Fibroblast of lung (primary cell): Measurements from ENCODE around the gene SLC1A7. TPM values are rescaled to one million over a fixed set of nuclear protein-coding genes. Genes with fewer than 3 reads are reported as not detected.

Experiments
- DNase-seq, 2 donors: peaks; one replicate each; pipeline versions ENCODE4 v3.0.0 to v3.0.0-alpha.2; 2010; ENCODE audit warnings: low read depth in 2 of 2
- H2AFZ ChIP-seq: 2 replicates; pipeline ENCODE4 v1.5.1; 2012; ENCODE audit warnings: low read length, control low read depth, inconsistent platforms
- H3K27ac ChIP-seq: 2 replicates; pipeline ENCODE4 v1.5.1; 2011; ENCODE audit warnings: low read length, control low read depth; ENCODE audit not compliant: insufficient read depth
- H3K27me3 ChIP-seq: 2 replicates; pipeline ENCODE4 v1.5.1; 2011; ENCODE audit warnings: mild to moderate bottlenecking, low read length; ENCODE audit not compliant: control insufficient read depth, insufficient read depth
- H3K36me3 ChIP-seq: 2 replicates; pipeline ENCODE4 v1.5.1; 2011; ENCODE audit warnings: low read length; ENCODE audit not compliant: control insufficient read depth, insufficient read depth
- H3K4me1 ChIP-seq: 2 replicates; pipeline ENCODE4 v1.5.1; 2011; ENCODE audit warnings: low read length; ENCODE audit not compliant: control insufficient read depth, insufficient read depth; ENCODE audit errors: extremely low read depth
- H3K4me2 ChIP-seq: 2 replicates; pipeline ENCODE4 v1.5.1; 2011; ENCODE audit warnings: low read length, control low read depth; ENCODE audit not compliant: insufficient read depth; ENCODE audit errors: extremely low read depth
- H3K4me3 ChIP-seq, 4 experiments: fragments of 200-600 bp in 1 of 4; sonication (generic) in 1 of 4; replicated peaks in 1 of 4; 2 replicates each; pipeline ENCODE4 v1.5.1; 2011 to 2016; ENCODE audit warnings: low read length in 4 of 4, low read depth in 3 of 4, mild to moderate bottlenecking in 3 of 4, control low read depth in 2 of 4, inconsistent platforms in 1 of 4, mixed read lengths in 1 of 4; ENCODE audit not compliant: insufficient read depth in 1 of 4; ENCODE audit errors: control extremely low read depth in 1 of 4
- H3K79me2 ChIP-seq: 2 replicates; pipeline ENCODE4 v1.5.1; 2012; ENCODE audit warnings: mild to moderate bottlenecking, low read length, inconsistent platforms; ENCODE audit not compliant: control insufficient read depth, insufficient read depth
- H3K9ac ChIP-seq: 2 replicates; pipeline ENCODE4 v1.5.1; 2011; ENCODE audit warnings: mild to moderate bottlenecking, low read length, control low read depth; ENCODE audit not compliant: insufficient read depth
- H3K9me3 ChIP-seq: 2 replicates; pipeline ENCODE4 v1.5.1; 2012; ENCODE audit warnings: low read depth, low read length; ENCODE audit not compliant: control insufficient read depth, insufficient read depth
- H4K20me1 ChIP-seq: 2 replicates; pipeline ENCODE4 v1.5.1; 2011; ENCODE audit warnings: low read length; ENCODE audit not compliant: control insufficient read depth, insufficient read depth; ENCODE audit errors: extremely low read depth
- CTCF ChIP-seq, 2 donors: IDR thresholded peaks in 1 of 2; conservative IDR thresholded peaks in 1 of 2; 1 replicate in 1 of 2; 2 replicates in 1 of 2; pipeline ENCODE4 v1.5.1; 2011 to 2012; ENCODE audit warnings: low read length in 2 of 2, control low read depth in 1 of 2, inconsistent platforms in 1 of 2, low read depth in 1 of 2, mild to moderate bottlenecking in 1 of 2
- EZH2 ChIP-seq: IDR thresholded peaks from 2 replicates; pipeline ENCODE4 v1.5.1; 2012; ENCODE audit warnings: low read length, control low read depth, mild to moderate bottlenecking; ENCODE audit errors: missing control alignments
- polyA plus RNA-seq, 2 donors: library from polyadenylated mRNA; depleted of rRNA in 1 of 2; stranded (reverse) in 1 of 2; unstranded in 1 of 2; fragments of >200 nt; gene quantifications; 2 replicates each; pipeline ENCODE4 v1.2.1, GENCODE V29; 2011 to 2012; ENCODE audit warnings: missing spikeins in 1 of 2
- total RNA-seq: library from RNA; depleted of rRNA; stranded (reverse); fragments of >200 nt; gene quantifications from 2 replicates; pipeline ENCODE4 v1.2.1, GENCODE V29; 2014

SLC1A7 gene
- total and polyA plus RNA-seq, 2 donors (not counting 1 experiment from before 2014, with no cell fraction given) = 0.15 to 0.33 TPM

GRCh38 chr1:53090227-53091147, 52.0 kb downstream of the SLC1A7 start:
- Histone ChIP-seq H4K20me1 (no peaks in the 10 kb centered on the region), H3K9me3 (no peaks in the 10 kb centered on the region), H3K36me3 (peaks cover 2% of the 10 kb centered on the region), H3K4me1 (peaks cover 10% of the 10 kb centered on the region), H3K9ac (no peak overlapping the region), H3K4me3 (no peak overlapping the region), H3K4me2 (no peak overlapping the region), H3K79me2 (no peaks in the 10 kb centered on the region), H3K27me3 (no peaks in the 10 kb centered on the region), H2AFZ (no peak overlapping the region), H3K27ac (no peak overlapping the region)
- DNase-seq = no peak
- no peak for TF ChIP-seq CTCF (conservative IDR thresholded peaks at IDR 0.05 in 1 of 2, IDR thresholded peaks at IDR 0.05 in 1 of 2; ENCODE audit: low read depth in 1 of 2, low read length in 2 of 2)
- TF ChIP-seq EZH2 = no peak

- Histone ChIP-seq H3K4me3 (no peak overlapping the region), H3K4me1 (peaks cover 10% of the 10 kb centered on the region), H3K27ac (no peak overlapping the region), H3K9ac (no peak overlapping the region), H4K20me1 (no peaks in the 10 kb centered on the region), H3K9me3 (no peaks in the 10 kb centered on the region), H2AFZ (no peak overlapping the region), H3K79me2 (no peaks in the 10 kb centered on the region), H3K36me3 (peaks cover 2% of the 10 kb centered on the region), H3K4me2 (no peak overlapping the region), H3K27me3 (no peaks in the 10 kb centered on the region)
- DNase-seq = peak; percentile 25 to 27
- TF ChIP-seq CTCF (conservative IDR thresholded peaks at IDR 0.05 in 1 of 2, IDR thresholded peaks at IDR 0.05 in 1 of 2; ENCODE audit: low read depth in 1 of 2, low read length in 2 of 2) (no peak), EZH2 (no peak)
Observed at GRCh38 chr1:53089478-53090226, 52.8 kb downstream of the SLC1A7 start.

- Histone ChIP-seq H3K27ac (no peak overlapping the region), H3K9me3 (no peaks in the 10 kb centered on the region), H2AFZ (no peak overlapping the region), H3K4me3 (no peak overlapping the region), H3K36me3 (peaks cover 2% of the 10 kb centered on the region), H3K79me2 (no peaks in the 10 kb centered on the region), H4K20me1 (no peaks in the 10 kb centered on the region), H3K4me1 (peaks cover 10% of the 10 kb centered on the region), H3K9ac (no peak overlapping the region), H3K4me2 (no peak overlapping the region), H3K27me3 (no peaks in the 10 kb centered on the region)
- DNase-seq = no peak
- TF ChIP-seq EZH2 (no peak), CTCF (conservative IDR thresholded peaks at IDR 0.05 in 1 of 2, IDR thresholded peaks at IDR 0.05 in 1 of 2; ENCODE audit: low read depth in 1 of 2, low read length in 2 of 2) (no peak)
Observed at GRCh38 chr1:53088616-53089300, 53.7 kb downstream of the SLC1A7 start.
